Activated T-cell treated with anti-CD3 and anti-CD28 coated beads for 48 hours (primary cell): ENCODE measurements around the gene PRR15.
"Not testable (repeated sequence)": the region's sequence is repeated elsewhere in the genome, so short reads cannot be mapped to it uniquely, and the experiment has no call there.

Source experiments
- DNase-seq: peaks from one replicate; pipeline ENCODE4 v3.0.0-alpha.2; 2020; ENCODE audit warnings: low read depth

The PRR15 gene, protein sequence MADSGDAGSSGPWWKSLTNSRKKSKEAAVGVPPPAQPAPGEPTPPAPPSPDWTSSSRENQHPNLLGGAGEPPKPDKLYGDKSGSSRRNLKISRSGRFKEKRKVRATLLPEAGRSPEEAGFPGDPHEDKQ

DNA sequence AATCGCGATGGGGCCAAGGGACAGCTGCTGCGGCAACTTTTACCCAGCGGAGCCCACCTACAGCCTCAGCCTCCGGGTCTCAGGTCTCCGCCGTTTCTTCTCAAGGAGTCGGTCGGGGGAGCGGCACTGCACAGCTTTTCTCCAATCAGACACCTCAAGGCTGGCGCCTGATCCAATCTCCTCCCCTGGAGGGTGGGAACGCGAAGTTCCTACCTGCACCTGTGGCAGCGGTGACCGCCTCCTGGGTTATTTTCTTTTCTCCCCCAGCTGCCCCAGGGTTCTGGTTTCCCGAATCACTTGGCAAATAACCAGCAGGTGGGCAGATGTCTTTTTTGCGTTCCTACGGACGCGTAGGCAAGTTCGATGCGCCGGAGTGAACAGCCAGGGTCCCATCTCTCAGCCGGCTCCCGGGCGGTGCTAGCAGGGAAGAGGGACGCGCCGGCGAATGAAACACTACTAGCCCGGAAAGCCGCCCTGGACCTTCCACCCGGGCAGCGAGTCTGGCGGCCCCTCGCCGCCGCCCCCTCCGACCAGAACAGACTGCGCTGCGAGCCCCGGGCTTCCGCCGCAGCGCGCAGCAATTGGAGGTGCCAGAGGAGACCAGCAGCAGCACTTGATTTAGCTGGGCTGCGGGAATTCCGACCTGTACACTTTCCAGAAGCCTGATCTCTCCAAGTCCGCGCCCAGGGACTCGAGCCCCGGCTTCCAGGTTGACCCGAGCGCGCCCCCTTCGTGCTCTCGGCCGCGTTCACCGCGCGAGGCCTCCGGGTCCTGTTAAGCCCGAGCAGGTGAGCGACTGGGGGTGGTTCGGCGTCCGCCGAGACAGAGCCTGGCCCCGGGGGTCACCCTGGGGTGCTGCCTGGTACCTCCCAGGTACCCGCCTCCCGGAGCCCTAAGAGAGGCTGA, at the start of gene PRR15:
Gene PRR15, plus strand, starts transcription at position 246 of the 906 bp plus-strand sequence. CDS start 2,495 bp downstream, outside the sequence.
- no peak for DNase-seq

GRCh38 chr7:29516491-29516890, 47.1 kb upstream of the PRR15 start:
- DNase-seq, result no peak

- no peak for DNase-seq
These were observed 45.0 kb upstream of the PRR15 start for GRCh38 chr7:29518616-29519015.

- DNase-seq, result no peak
These were observed 39.9 kb upstream of the PRR15 start for GRCh38 chr7:29523728-29524127.

DNA sequence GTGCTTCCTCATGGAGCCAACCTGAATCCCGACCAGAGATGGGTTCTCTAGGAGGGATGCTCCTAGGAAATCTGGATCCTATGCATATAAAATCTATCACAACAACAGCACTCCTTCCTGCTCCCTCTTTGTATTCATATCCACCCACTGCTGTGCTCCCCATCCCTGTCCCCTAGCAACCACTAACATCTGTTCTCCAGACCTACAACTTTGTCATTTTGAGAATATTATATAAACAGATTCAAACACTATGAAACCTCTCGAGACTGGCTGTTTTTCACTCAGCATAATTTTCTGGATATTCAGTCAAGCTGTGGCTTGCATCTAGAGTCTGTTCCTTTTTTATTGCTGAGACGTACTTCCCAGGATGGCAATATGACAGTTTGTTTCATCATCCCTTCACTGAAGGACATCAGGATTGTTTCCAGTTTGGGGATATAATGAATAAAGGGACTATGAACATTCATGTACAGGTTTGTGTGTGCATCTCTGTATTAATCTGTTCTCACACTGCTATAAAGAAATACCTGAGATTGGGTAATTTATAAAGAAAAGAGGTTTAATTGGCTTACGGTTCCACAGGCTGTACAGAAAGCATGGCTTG, 36.0 kb upstream of the PRR15 start:
- DNase-seq, result no peak

DNA sequence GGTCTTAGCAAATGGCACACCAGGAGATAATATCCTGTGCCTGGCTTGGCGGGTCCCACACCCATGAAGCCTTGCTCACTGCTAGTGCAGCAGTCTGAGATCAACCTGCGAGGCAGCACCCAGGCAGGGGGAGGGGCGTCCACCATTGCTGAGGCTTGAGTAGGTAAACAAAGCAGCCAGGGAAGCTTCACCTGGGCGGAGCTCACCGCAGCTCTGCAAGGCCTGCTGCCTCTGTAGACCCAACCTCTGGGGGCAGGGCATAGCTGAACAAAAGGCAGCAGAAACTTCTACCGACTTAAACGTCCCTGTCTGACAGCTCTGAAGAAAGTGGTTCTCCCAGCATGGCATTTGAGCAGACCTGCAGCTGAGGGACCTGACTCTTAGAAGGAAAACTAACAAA, 35.1 kb upstream of the PRR15 start:
- DNase-seq, result not testable (repeated sequence)

GRCh38 chr7:29538389-29538788, 25.2 kb upstream of the PRR15 start:
- no peak for DNase-seq

DNA sequence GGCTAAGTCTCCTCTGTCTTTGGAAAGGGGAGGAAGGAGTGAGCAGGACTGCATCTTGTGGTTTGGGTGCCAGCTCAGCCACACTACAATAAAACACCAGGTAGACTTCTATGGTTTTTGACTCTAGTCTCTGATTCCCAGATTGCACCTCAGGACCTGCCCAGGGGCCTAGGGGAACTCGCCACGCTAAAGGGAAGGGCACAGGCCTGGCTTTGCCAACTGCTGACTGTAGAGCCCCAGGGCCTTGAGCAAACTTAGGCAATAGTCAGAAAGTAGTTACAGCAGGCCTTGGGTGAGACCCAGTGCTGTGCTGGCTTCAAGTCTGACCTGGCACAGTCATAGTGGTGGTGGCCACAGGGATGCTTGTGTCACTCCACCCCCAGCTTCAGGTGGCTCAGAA, 24.2 kb upstream of the PRR15 start:
- DNase-seq, result no peak

GRCh38 chr7:29547421-29547820, 16.2 kb upstream of the PRR15 start:
- DNase-seq, result no peak

DNA sequence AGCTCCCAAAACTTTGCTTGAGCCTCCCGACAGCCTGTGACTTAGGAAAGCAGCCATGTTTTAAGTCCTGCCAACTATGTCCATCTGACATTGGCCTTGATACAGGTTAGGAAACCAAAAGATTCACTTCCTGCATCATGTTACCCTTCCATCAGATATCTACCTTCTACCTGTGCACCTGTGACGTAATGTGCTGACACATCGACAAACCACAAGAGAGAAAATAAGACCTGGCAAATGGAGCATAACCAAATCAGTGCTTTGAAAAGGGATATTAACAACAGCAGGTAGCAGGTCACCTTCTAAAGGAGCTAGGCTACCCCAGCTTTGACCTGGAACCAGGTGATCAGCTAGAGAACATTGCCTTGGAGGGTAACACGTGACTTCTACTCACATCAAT, 14.8 kb upstream of the PRR15 start:
- no peak for DNase-seq

- DNase-seq, result no peak
These were observed 11.2 kb upstream of the PRR15 start for GRCh38 chr7:29552392-29552791.

DNA sequence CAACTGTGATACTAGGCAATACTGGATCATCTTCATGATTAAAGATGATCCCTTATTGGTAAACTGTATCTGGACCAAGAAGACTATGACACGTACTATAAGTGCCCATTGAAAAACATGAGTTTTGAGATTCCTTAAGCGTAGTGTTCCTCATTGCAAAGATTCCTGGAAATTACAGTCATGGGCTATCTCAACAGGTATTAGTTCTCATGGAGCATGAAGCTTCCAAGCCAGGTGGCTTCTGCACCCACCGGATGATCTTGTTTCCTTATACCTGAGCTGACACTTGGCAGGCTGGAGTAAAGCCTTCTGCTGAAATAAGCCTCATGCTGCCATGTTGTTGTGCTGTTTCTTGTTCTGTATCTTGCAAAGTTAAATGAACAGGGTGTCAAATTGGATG, 8.6 kb upstream of the PRR15 start:
- no peak for DNase-seq

DNA sequence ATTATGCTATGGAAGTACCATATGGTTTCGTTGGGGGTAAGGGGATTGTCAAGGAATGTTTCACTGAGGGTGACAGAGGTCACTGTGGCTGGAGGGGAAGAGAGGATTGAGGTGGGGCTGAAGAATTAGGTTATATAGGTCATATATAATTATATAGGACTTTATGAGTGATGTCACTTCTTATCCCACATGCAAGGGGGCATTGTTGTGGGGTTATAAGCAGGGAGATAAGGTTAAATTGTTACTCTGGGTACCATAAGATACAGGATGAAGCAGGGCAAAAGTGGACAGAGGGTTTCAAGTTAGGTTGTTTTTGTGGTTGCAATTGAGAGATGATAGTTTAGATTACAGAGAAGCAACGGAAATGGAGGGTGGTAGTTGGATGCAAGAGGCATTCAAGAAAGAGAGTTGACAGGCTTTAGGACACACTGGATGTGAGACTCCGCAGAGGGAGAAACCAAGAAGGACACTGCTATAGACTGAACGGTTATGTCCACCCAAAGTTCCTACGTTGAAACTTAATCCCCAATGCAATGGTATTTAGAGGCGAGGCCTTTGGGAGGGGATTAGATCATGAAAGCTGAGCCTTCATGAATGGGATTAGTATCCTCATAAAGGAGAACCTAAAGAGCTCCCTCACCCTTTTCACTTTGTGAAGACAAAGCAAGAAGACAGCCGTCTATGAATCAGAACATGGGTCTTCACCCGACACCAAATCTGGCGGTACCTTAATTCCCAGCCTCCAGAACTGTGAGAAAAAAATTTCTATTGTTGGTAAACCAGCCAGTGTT, 7.0 kb upstream of the PRR15 start:
- DNase-seq, result no peak

DNA sequence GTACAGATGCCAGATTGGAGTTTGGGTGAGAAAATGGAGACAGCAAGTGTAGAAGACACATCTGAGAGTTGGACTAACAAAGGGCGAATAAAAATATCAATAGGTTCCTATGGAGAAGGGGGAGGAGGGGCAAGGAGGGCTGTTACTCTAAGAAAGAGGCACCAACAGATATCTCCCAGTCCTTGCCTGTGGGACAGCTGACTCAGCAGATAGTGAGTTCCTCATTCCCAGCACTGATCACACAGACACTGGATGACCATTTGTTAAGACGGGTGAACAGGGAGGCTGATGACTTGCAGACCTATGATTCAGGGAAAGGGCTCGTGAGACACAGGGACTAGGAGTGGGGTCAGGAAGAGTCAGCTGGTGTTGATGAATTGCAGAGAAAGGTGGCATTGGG, 5.7 kb upstream of the PRR15 start:
- no peak for DNase-seq

GRCh38 chr7:29561271-29561670, 2.4 kb upstream of the PRR15 start:
- DNase-seq, result no peak

DNA sequence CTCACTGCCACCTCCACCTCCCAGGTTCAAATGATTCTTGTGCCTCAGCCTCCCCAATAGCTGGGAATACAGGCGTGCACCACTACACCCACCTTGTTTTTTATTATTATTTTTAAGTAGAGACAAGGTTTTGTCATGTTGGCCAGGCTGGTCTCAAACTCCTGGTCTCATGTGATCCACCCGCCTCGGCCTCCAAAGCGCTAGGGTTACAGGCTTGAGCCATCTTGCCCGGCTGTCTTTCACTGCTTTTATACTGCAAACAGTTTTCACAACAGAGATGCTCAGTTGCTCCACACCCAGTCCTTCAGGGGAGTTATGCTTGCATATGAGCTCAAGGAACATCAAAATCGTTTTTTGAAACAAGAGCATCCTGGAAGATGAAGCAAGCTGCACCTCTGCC, 1.3 kb upstream of the PRR15 start:
- DNase-seq, result no peak

- DNase-seq, result no peak
These were observed 1.0 kb downstream of the PRR15 start for GRCh38 chr7:29564496-29565223.

DNA sequence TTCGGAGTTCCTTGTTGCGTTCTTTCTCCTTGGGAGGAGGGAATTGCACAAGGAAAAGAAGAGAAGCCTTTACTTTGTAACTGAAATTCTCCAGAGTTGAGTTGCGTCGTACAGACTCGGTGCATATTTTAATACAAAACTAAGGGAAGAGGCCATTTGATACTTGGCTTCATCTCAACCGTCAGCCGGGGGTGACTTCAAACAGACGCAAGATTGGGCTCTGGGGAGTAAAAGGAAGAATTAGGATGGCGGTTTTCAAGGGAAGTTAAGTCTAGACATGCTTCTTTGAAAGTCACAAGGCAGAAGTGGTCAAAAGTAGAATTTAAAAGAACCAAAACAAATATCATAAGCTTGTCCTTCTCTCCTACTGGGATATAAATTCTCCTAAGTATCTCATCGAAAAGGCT, 1.6 kb downstream of the PRR15 start:
- no peak for DNase-seq

- DNase-seq, result no peak
These were observed 2.0 kb downstream of the PRR15 start for GRCh38 chr7:29565634-29565981.

GRCh38 chr7:29565982-29566746, 2.5 kb downstream of the PRR15 start:
- DNase-seq, result no peak

DNA sequence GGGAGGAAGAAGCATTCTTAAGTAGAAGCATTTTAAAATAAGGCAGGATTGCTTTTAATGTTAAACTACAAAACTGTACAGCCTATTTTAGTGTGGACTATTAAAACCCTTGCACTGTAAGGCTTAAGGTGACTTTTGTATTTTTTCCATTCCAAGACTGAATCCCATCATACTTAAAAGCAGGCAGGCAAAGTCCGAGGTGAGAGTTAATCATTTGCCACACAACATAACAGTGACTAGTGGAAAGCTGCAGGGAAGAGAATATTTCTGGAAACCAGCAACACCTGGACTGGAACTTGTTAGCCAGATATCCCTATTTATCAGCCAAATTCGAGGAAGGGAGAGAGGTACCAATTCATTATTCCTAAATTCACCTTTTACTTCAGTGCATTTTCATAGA, 3.5 kb downstream of the PRR15 start:
- DNase-seq, result no peak
